Aorta (tissue), 5 donors: ENCODE measurements around the gene HMGXB4. TPM values are rescaled to one million over a fixed set of nuclear protein-coding genes. Genes with fewer than 3 reads are reported as not detected.

Experiments
- ATAC-seq: fragments of 200-7000 bp; cut with Tn5 transposase; one replicate; pipeline ENCODE4 v1.9.1; 2022; ENCODE audit warnings: moderate library complexity; ENCODE audit not compliant: low FRiP score
- DNase-seq, 2 donors: peaks; one replicate each; pipeline ENCODE4 v3.0.0-alpha.2; 2020
- H3K27ac ChIP-seq, 2 donors: one replicate each; pipeline ENCODE4 v1.5.1; 2013; ENCODE audit warnings: low read length in 2 of 2, mild to moderate bottlenecking in 2 of 2, moderate library complexity in 2 of 2, control low read depth in 1 of 2, inconsistent platforms in 1 of 2, low read depth in 1 of 2
- H3K27me3 ChIP-seq, 2 donors: one replicate each; pipeline ENCODE4 v1.6.1; 2013; ENCODE audit warnings: control low read depth in 1 of 2, low read length in 1 of 2, mild to moderate bottlenecking in 1 of 2, moderate library complexity in 1 of 2; ENCODE audit not compliant: insufficient read depth in 2 of 2, control insufficient read depth in 1 of 2
- H3K36me3 ChIP-seq, 2 donors: one replicate each; pipeline ENCODE4 v1.6.1; 2013; ENCODE audit warnings: control low read depth in 1 of 2, low read length in 1 of 2, mild to moderate bottlenecking in 1 of 2; ENCODE audit not compliant: insufficient read depth in 2 of 2, control insufficient read depth in 1 of 2
- H3K4me1 ChIP-seq, 2 donors: one replicate each; pipeline ENCODE4 v1.6.1; 2013; ENCODE audit warnings: low read length in 2 of 2, control low read depth in 1 of 2, mild to moderate bottlenecking in 1 of 2, moderate library complexity in 1 of 2; ENCODE audit not compliant: insufficient read depth in 2 of 2, control insufficient read depth in 1 of 2
- H3K4me3 ChIP-seq, 2 donors: one replicate each; pipeline ENCODE4 v1.5.1; 2013; ENCODE audit warnings: low read length in 2 of 2, control low read depth in 1 of 2, mild to moderate bottlenecking in 1 of 2
- H3K9me3 ChIP-seq: one replicate; pipeline ENCODE4 v1.6.1; 2013; ENCODE audit warnings: mild to moderate bottlenecking, low read length; ENCODE audit not compliant: control insufficient read depth
- WGBS, 2 donors: extraction: QIAGEN DNeasy Blood & Tissue Kit; methylation state at CpG; one replicate each; pipeline ENCODE4 v1.1.7; 2013; 5-methylcytosine and 5-hydroxymethylcytosine counted together
- intact Hi-C, 2 donors: fragments of 100-400 bp; cut with DNase I; formaldehyde crosslinking; loops; one replicate each; pipeline versions ENCODE4 v1.14.2 to v1.15.0; 2022
- polyA plus RNA-seq, 2 donors: library from polyadenylated mRNA; stranded (reverse); fragments of 200-250 nt; gene quantifications; one replicate each; pipeline ENCODE4 v1.2.3, GENCODE V29; 2013
- total RNA-seq, 2 donors: library from RNA; stranded (reverse); fragmentation: NEBNext Ultra II Directional; extraction: Animal tissue kit (Norgen Biotek cat#: 25700); gene quantifications; one replicate each; pipeline ENCODE4 v1.2.1, GENCODE V29; 2021
- donor health status: healthy with polysubstance abuse.
- donor health status: Bipolar disorder and iron deficiency.
- donor health status: DM: no; HTN: no; CAD: no.
- donor health status: DM: no; HTN: no; CAD: no.
- donor health status: DM: yes; HTN: yes; CAD: no.

Gene HMGXB4
- total and polyA plus RNA-seq, 4 donors = 7.5 to 16.0 (median 12.3) TPM

- DNase-seq = no peak
- no peak overlapping the region for H3K27ac ChIP-seq
- 92 to 93% methylated on average over 8 of the region's 8 CpGs for WGBS, 2 donors
- intact Hi-C loops = no loop called here
- no peaks in the 10 kb centered on the region for H3K9me3 ChIP-seq
- H3K4me1 ChIP-seq = no peaks in the 10 kb centered on the region
- peaks cover 0 to 4% of the 10 kb centered on the region in 2 donors for H3K36me3 ChIP-seq
- no peak for ATAC-seq
- no peak overlapping the region for H3K4me3 ChIP-seq
- no peaks in the 10 kb centered on the region for H3K27me3 ChIP-seq
Measured at GRCh38 chr22:35274154-35274871, 17.0 kb downstream of the HMGXB4 start.

GRCh38 chr22:35275580-35275979 lies 18.3 kb downstream of the HMGXB4 start:
- Histone ChIP-seq H3K9me3 (no peaks in the 10 kb centered on the region), H3K4me3 (no peak overlapping the region), H3K27me3 (no peaks in the 10 kb centered on the region), H3K4me1 (no peaks in the 10 kb centered on the region), H3K36me3 (peaks cover 0 to 4% of the 10 kb centered on the region in 2 donors), H3K27ac (no peak overlapping the region)
- intact Hi-C loops = no loop called here
- no peak for ATAC-seq
- 89 to 93% methylated on average over 1 of the region's 1 CpG for WGBS, 2 donors
- no peak for DNase-seq

GRCh38 chr22:35276019-35276418 lies 18.7 kb downstream of the HMGXB4 start:
- intact Hi-C loops = no loop called here
- DNase-seq = no peak

GRCh38 chr22:35288116-35288515 lies 30.8 kb downstream of the HMGXB4 start:
- DNase-seq (no peak), ATAC-seq (no peak)
- Histone ChIP-seq H3K36me3 (peaks cover 6 to 10% of the 10 kb centered on the region in 2 donors), H3K27me3 (no peaks in the 10 kb centered on the region), H3K9me3 (no peaks in the 10 kb centered on the region), H3K4me1 (no peaks in the 10 kb centered on the region), H3K4me3 (no peak overlapping the region), H3K27ac (no peak overlapping the region)
- intact Hi-C loops = no loop called here
- 93 to 96% methylated on average over 1 of the region's 1 CpG for WGBS, 2 donors

More at GRCh38 chr22:35276019-35276418, 18.7 kb downstream of the HMGXB4 start:
- Histone ChIP-seq H3K36me3 (peaks cover 0 to 4% of the 10 kb centered on the region in 2 donors), H3K4me1 (no peaks in the 10 kb centered on the region), H3K4me3 (no peak overlapping the region), H3K9me3 (no peaks in the 10 kb centered on the region), H3K27ac (no peak overlapping the region), H3K27me3 (no peaks in the 10 kb centered on the region)
- no peak for ATAC-seq
- 78 to 81% methylated on average over 4 of the region's 4 CpGs for WGBS, 2 donors

- WGBS, 2 donors = 90 to 95% methylated on average over 3 of the region's 3 CpGs
- no peak for ATAC-seq
Measured at GRCh38 chr22:35292786-35293185, 35.5 kb downstream of the HMGXB4 start.

GRCh38 chr22:35296051-35296450 lies 38.8 kb downstream of the HMGXB4 start:
- intact Hi-C loops = no loop called here
- DNase-seq = no peak
- Histone ChIP-seq H3K9me3 (no peaks in the 10 kb centered on the region), H3K27me3 (no peaks in the 10 kb centered on the region), H3K4me3 (no peak overlapping the region), H3K4me1 (no peaks in the 10 kb centered on the region), H3K36me3 (peaks cover 4 to 8% of the 10 kb centered on the region in 2 donors), H3K27ac (no peak overlapping the region)
- no peak for ATAC-seq

More at GRCh38 chr22:35292786-35293185, 35.5 kb downstream of the HMGXB4 start:
- no peaks in the 10 kb centered on the region for H3K9me3 ChIP-seq
- H3K27ac ChIP-seq = no peak overlapping the region
- no peaks in the 10 kb centered on the region for H3K27me3 ChIP-seq
- H3K4me3 ChIP-seq = no peak overlapping the region
- H3K36me3 ChIP-seq = peaks cover 6 to 8% of the 10 kb centered on the region in 2 donors
- H3K4me1 ChIP-seq = no peaks in the 10 kb centered on the region
- intact Hi-C loops = no loop called here
- DNase-seq = no peak

GRCh38 chr22:35299217-35299672 lies 42.0 kb downstream of the HMGXB4 start:
- H3K4me3 ChIP-seq = peak overlapping the region in 1 of 2 donors; percentile 1
- WGBS, 2 donors = 3% methylated on average over 13 of the region's 13 CpGs
- H3K9me3 ChIP-seq = no peaks in the 10 kb centered on the region
- ATAC-seq (peak; percentile 40), DNase-seq (no peak)
- intact Hi-C loops = loop anchor here in 1 of 2 donors (2.0 kb wide), 1 partner anchor 40 kb away; no protein-coding TSS in a partner anchor
- no peaks in the 10 kb centered on the region for H3K36me3 ChIP-seq
- no peaks in the 10 kb centered on the region for H3K27me3 ChIP-seq
- H3K27ac ChIP-seq = peak overlapping the region; percentile 10 to 76
- no peaks in the 10 kb centered on the region for H3K4me1 ChIP-seq

- WGBS, 2 donors = 0 to 1% methylated on average over 60 to 64 of the region's 64 CpGs
- Histone ChIP-seq H3K4me3 (peak within 1 kb of the TSS; percentile 67 to 80), H3K36me3 (no peaks in the 10 kb centered on the region), H3K27ac (peak within 1 kb of the TSS; percentile 81 to 84), H3K27me3 (no peaks in the 10 kb centered on the region), H3K4me1 (no peaks in the 10 kb centered on the region), H3K9me3 (no peaks in the 10 kb centered on the region)
- peak; percentile 98 to 99 for DNase-seq
- ATAC-seq = peak; percentile 97
- intact Hi-C loops = loop anchor here in 1 of 2 donors (2.0 to 5.0 kb wide), 2 partner anchors 41 to 1477 kb away; partner anchors contain the start of gene IFT27
Measured at GRCh38 chr22:35299673-35300499, 42.6 kb downstream of the HMGXB4 start, which contains the start of gene TOM1. TOM1 (plus strand) TSS chr22:35299894; CDS start chr22:35299929, 35 bp downstream.
